OCI-LY7 (cell line): ENCODE results near the gene RBM41.

ENCODE experiments used
- CTCF ChIP-seq: fragments of 200-600 bp; sonication (generic); conservative IDR thresholded peaks from 2 replicates; pipeline ENCODE4 v1.5.1; 2014; ENCODE audit warnings: mild to moderate bottlenecking, antibody characterized with exemption, low read length, moderate library complexity, mixed read lengths
- EZH2phosphoT487 ChIP-seq: fragments of 200-600 bp; sonication (generic); IDR thresholded peaks from 2 replicates; pipeline ENCODE4 v1.6.1; 2018; ENCODE audit warnings: low read depth, borderline replicate concordance, mild to moderate bottlenecking, mixed run types, antibody characterized with exemption, low read length, moderate library complexity, mixed read lengths

DNA sequence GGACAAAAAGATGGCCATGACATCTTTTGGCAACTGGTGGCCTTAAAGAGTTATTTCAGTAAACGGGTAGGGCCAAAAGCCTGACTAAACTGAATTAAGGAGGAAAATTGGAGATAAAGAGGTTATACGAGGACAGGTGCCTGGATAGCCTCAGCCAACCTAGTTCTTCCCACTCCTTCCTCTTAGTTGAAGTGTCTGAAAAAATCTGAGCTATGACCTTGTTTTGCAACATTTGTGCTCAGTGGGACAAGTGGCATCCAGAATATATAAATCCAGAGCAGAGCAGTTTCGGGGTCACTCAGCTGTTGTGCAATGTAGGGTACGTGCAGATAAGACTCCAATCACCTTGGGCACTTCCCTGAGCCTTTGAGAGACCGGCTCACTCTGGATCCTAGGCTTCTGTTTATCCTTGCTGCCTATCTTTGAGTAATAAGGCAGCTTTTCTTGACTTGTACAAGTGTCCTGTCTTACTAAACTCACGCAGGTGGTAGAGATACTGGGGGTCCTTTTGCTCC lies 68.4 kb downstream of the RBM41 start:
- no peak for TF ChIP-seq CTCF
- TF ChIP-seq EZH2phosphoT487 = no peak
